ENCODE measurements around the gene CHST3.

GRCh38 chr10:71923138-71923692 lies 41.0 kb upstream of the CHST3 start:
- TF ChIP-seq YY1 (IDR thresholded peaks at IDR 0.05; ENCODE audit: insufficient read depth, insufficient read length) (no peak), ZNF274 (IDR thresholded peaks at IDR 0.05; ENCODE audit: low read depth, low read length) (no peak)
